H9 (cell line): ENCODE results near the gene TNMD. TPM values are rescaled to one million over a fixed set of nuclear protein-coding genes. Genes with fewer than 3 reads are reported as not detected.

Experiments
- DNase-seq: peaks from one replicate; pipeline ENCODE4 v3.0.0-alpha.2; 2017
- H2AFZ ChIP-seq: one replicate; pipeline ENCODE4 v1.6.1; 2013; ENCODE audit warnings: mild to moderate bottlenecking, low read length, control low read depth, moderate library complexity
- H2AK5ac ChIP-seq: 2 replicates; pipeline ENCODE4 v1.6.1; 2013; ENCODE audit warnings: low read length, control low read depth, mixed read lengths; ENCODE audit not compliant: insufficient read length
- H2BK120ac ChIP-seq: one replicate; pipeline ENCODE4 v1.6.1; 2013; ENCODE audit warnings: low read depth, mild to moderate bottlenecking, low read length, control low read depth, inconsistent platforms; ENCODE audit not compliant: poor library complexity, severe bottlenecking
- H2BK12ac ChIP-seq: 2 replicates; pipeline ENCODE4 v1.6.1; 2013; ENCODE audit warnings: low read length, control low read depth, mixed read lengths, low read depth; ENCODE audit not compliant: insufficient read length
- H2BK15ac ChIP-seq: 2 replicates; pipeline ENCODE4 v1.6.1; 2013; ENCODE audit warnings: low read depth, low read length, control low read depth
- H2BK20ac ChIP-seq: one replicate; pipeline ENCODE4 v1.6.1; 2013; ENCODE audit warnings: low read depth, mild to moderate bottlenecking, low read length, control low read depth, inconsistent platforms; ENCODE audit not compliant: poor library complexity, severe bottlenecking
- H2BK5ac ChIP-seq: 2 replicates; pipeline ENCODE4 v1.6.1; 2013; ENCODE audit warnings: low read length, control low read depth, mixed read lengths; ENCODE audit not compliant: insufficient read length
- H3K14ac ChIP-seq: 2 replicates; pipeline ENCODE4 v1.6.1; 2013; ENCODE audit warnings: low read length, control low read depth; ENCODE audit not compliant: insufficient read depth
- H3K18ac ChIP-seq: 2 replicates; pipeline ENCODE4 v1.6.1; 2013; ENCODE audit warnings: low read depth, mild to moderate bottlenecking, mixed read lengths, low read length, control low read depth; ENCODE audit not compliant: insufficient read length
- H3K23ac ChIP-seq: 2 replicates; pipeline ENCODE4 v1.6.1; 2013; ENCODE audit warnings: low read length, control low read depth, mixed read lengths, low read depth; ENCODE audit not compliant: insufficient read length
- H3K23me2 ChIP-seq: 2 replicates; pipeline ENCODE4 v1.6.1; 2013; ENCODE audit warnings: low read depth, mild to moderate bottlenecking, mixed read lengths, low read length, control low read depth; ENCODE audit not compliant: insufficient read length, poor library complexity, severe bottlenecking
- H3K27ac ChIP-seq: 2 replicates; pipeline ENCODE4 v1.5.1; 2013; ENCODE audit warnings: low read length, control low read depth, mixed read lengths, low read depth; ENCODE audit not compliant: insufficient read length
- H3K27me3 ChIP-seq: 2 replicates; pipeline ENCODE4 v1.6.1; 2013; ENCODE audit warnings: low read length, control low read depth, inconsistent platforms; ENCODE audit not compliant: insufficient read depth
- H3K4ac ChIP-seq: 2 replicates; pipeline ENCODE4 v1.6.1; 2013; ENCODE audit warnings: low read depth, mild to moderate bottlenecking, control low read depth, inconsistent platforms, low read length, moderate library complexity
- H3K4me1 ChIP-seq: 2 replicates; pipeline ENCODE4 v1.6.1; 2013; ENCODE audit warnings: low read length, control low read depth, inconsistent platforms; ENCODE audit not compliant: insufficient read depth
- H3K4me2 ChIP-seq: 2 replicates; pipeline ENCODE4 v1.6.1; 2013; ENCODE audit warnings: low read length, control low read depth, mixed read lengths; ENCODE audit not compliant: insufficient read length, insufficient read depth
- H3K56ac ChIP-seq: 2 replicates; pipeline ENCODE4 v1.6.1; 2013; ENCODE audit warnings: low read depth, mild to moderate bottlenecking, mixed read lengths, low read length, control low read depth; ENCODE audit not compliant: insufficient read length
- H3K79me1 ChIP-seq: 2 replicates; pipeline ENCODE4 v1.6.1; 2013; ENCODE audit warnings: low read depth, mild to moderate bottlenecking, moderate library complexity, low read length, control low read depth, inconsistent platforms; ENCODE audit not compliant: insufficient read depth, poor library complexity, severe bottlenecking
- H3K79me2 ChIP-seq: 2 replicates; pipeline ENCODE4 v1.6.1; 2013; ENCODE audit warnings: low read length, control low read depth, inconsistent platforms; ENCODE audit not compliant: insufficient read depth
- H3K9ac ChIP-seq: 2 replicates; pipeline ENCODE4 v1.6.1; 2013; ENCODE audit warnings: low read length, control low read depth, mixed read lengths; ENCODE audit not compliant: insufficient read length; ENCODE audit errors: extremely low read depth
- H3K9me3 ChIP-seq: one replicate; pipeline ENCODE4 v1.6.1; 2013; ENCODE audit warnings: low read depth, low read length, inconsistent platforms; ENCODE audit not compliant: control insufficient read depth
- H3T11ph ChIP-seq: one replicate; pipeline ENCODE4 v1.6.1; 2013; ENCODE audit warnings: mild to moderate bottlenecking, low read length, control low read depth, inconsistent platforms
- H4K20me1 ChIP-seq: one replicate; pipeline ENCODE4 v1.6.1; 2013; ENCODE audit not compliant: control insufficient read depth, insufficient read length, insufficient read depth
- H4K5ac ChIP-seq: 2 replicates; pipeline ENCODE4 v1.6.1; 2013; ENCODE audit warnings: low read depth, mild to moderate bottlenecking, mixed read lengths, low read length, control low read depth; ENCODE audit not compliant: insufficient read length
- H4K8ac ChIP-seq: replicated peaks from 2 replicates; pipeline ENCODE4 v1.6.1; 2013; ENCODE audit warnings: low read length, control low read depth, mixed read lengths, low read depth; ENCODE audit not compliant: insufficient read length
- H4K91ac ChIP-seq: 2 replicates; pipeline ENCODE4 v1.6.1; 2013; ENCODE audit warnings: low read depth, mild to moderate bottlenecking, moderate library complexity, mixed read lengths, low read length, control low read depth; ENCODE audit not compliant: insufficient read length
- H3K27ac Mint-ChIP-seq, 3 experiments: 2 replicates in 2 of 3; 3 replicates in 1 of 3; pipeline ENCODE4 v1.8.0; 2020 to 2021; ENCODE audit warnings: mixed read lengths in 3 of 3, mild to moderate bottlenecking in 1 of 3, moderate library complexity in 1 of 3
- H3K27me3 Mint-ChIP-seq: 2 replicates; pipeline ENCODE4 v1.8.0; 2021; ENCODE audit warnings: low read depth, mild to moderate bottlenecking, moderate library complexity, mixed read lengths
- H3K36me3 Mint-ChIP-seq, 3 experiments: 2 replicates in 2 of 3; 3 replicates in 1 of 3; pipeline ENCODE4 v1.8.0; 2020 to 2021; ENCODE audit warnings: low read depth in 3 of 3, mixed read lengths in 3 of 3; ENCODE audit not compliant: insufficient read depth in 1 of 3
- H3K4me1 Mint-ChIP-seq, 2 experiments: 2 replicates each; pipeline ENCODE4 v1.8.0; 2020; ENCODE audit warnings: mixed read lengths in 2 of 2
- H3K4me3 Mint-ChIP-seq, 2 experiments: 2 replicates in 1 of 2; 3 replicates in 1 of 2; pipeline ENCODE4 v1.8.0; 2020 to 2021; ENCODE audit warnings: mild to moderate bottlenecking in 2 of 2, mixed read lengths in 2 of 2, moderate library complexity in 1 of 2
- H3K9me3 Mint-ChIP-seq, 2 experiments: 2 replicates in 1 of 2; 3 replicates in 1 of 2; pipeline ENCODE4 v1.8.0; 2020; ENCODE audit warnings: mild to moderate bottlenecking in 2 of 2, mixed read lengths in 2 of 2, moderate library complexity in 1 of 2
- total RNA-seq: library from RNA; stranded (reverse); gene quantifications from 2 replicates; pipeline ENCODE4 v1.2.1, GENCODE V29; 2021
- TF ChIP-seq, protein P1 (sequence below): fragments of 200-600 bp; sonication (generic); conservative IDR thresholded peaks from 3 replicates; pipeline ENCODE4 v1.8.0; 2021; ENCODE audit warnings: antibody characterized with exemption, mild to moderate bottlenecking

TNMD gene
- total RNA-seq, 1 experiment from 2014 or later, result 1.7 TPM

DNA sequence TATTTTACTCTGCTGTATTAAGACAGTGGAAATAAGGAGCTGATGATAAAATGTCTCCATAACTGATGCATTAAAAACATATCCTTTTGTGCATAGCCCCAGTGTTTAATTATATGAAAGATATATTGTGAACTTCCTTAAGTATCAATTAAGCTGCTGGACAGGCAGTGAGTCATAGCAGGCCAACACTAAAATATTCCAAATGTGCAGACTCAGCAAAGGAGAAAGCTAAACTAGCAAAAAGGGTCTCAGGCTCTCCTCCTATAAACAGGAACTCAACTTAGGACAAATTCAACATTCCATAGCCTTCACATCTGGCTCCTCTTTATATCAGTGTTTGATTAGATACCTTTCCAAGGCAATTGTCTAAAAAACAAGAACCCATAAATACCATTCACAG is 15.6 kb downstream of the TNMD start:
- no peak overlapping the region for H4K91ac ChIP-seq
- TF ChIP-seq, protein P1, sequence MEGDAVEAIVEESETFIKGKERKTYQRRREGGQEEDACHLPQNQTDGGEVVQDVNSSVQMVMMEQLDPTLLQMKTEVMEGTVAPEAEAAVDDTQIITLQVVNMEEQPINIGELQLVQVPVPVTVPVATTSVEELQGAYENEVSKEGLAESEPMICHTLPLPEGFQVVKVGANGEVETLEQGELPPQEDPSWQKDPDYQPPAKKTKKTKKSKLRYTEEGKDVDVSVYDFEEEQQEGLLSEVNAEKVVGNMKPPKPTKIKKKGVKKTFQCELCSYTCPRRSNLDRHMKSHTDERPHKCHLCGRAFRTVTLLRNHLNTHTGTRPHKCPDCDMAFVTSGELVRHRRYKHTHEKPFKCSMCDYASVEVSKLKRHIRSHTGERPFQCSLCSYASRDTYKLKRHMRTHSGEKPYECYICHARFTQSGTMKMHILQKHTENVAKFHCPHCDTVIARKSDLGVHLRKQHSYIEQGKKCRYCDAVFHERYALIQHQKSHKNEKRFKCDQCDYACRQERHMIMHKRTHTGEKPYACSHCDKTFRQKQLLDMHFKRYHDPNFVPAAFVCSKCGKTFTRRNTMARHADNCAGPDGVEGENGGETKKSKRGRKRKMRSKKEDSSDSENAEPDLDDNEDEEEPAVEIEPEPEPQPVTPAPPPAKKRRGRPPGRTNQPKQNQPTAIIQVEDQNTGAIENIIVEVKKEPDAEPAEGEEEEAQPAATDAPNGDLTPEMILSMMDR, result no peak
- H3K23ac ChIP-seq, result no peak overlapping the region

More for the DNA sequence above, 15.6 kb downstream of the TNMD start:
- Histone ChIP-seq H2BK5ac (no peak overlapping the region), H3K4me2 (no peak overlapping the region), H2BK15ac (no peak overlapping the region), H2AK5ac (no peak overlapping the region), H3K23me2 (no peaks in the 10 kb centered on the region), H3K9me3 (no peaks in the 10 kb centered on the region), H3K27ac (no peak overlapping the region), H3K9ac (no peak overlapping the region), H2BK20ac (no peak overlapping the region), H3K79me2 (no peaks in the 10 kb centered on the region), H2AFZ (no peak overlapping the region), H3K79me1 (no peaks in the 10 kb centered on the region), H4K20me1 (no peaks in the 10 kb centered on the region), H4K8ac (no peak overlapping the region), H3K56ac (no peak overlapping the region), H3K18ac (no peak overlapping the region), H3K4ac (no peak overlapping the region), H3K4me1 (no peaks in the 10 kb centered on the region; the same call in 1 of the 2 replicates), H2BK12ac (no peak overlapping the region), H3T11ph (no peak overlapping the region), H4K5ac (no peak overlapping the region), H2BK120ac (no peak overlapping the region), H3K14ac (no peak overlapping the region), H3K27me3 (no peaks in the 10 kb centered on the region)
- Mint-ChIP-seq H3K4me3 (no peak overlapping the region), H3K4me1 (peaks cover 17 to 34% of the 10 kb centered on the region in 2 experiments), H3K27me3 (no peaks in the 10 kb centered on the region), H3K27ac (no peak overlapping the region), H3K9me3 (peaks cover 0 to 70% of the 10 kb centered on the region in 2 experiments; a peak in 3 of 5 replicates), H3K36me3 (no peaks in the 10 kb centered on the region; a peak in 1 of 7 replicates)
- DNase-seq, result no peak
